Chondrocyte (in vitro differentiated cells): Measurements from ENCODE around the gene PLP2. TPM values are rescaled to one million over a fixed set of nuclear protein-coding genes. Genes with fewer than 3 reads are reported as not detected.

Source experiments
- DNase-seq: peaks from one replicate; pipeline ENCODE4 v3.0.0; 2021; ENCODE audit warnings: mixed read lengths, low spot score
- H3K27ac Mint-ChIP-seq: one replicate; pipeline ENCODE4 v1.8.0; 2021; ENCODE audit warnings: mild to moderate bottlenecking, moderate library complexity, mixed read lengths; ENCODE audit not compliant: unreplicated experiment
- H3K27me3 Mint-ChIP-seq: 2 replicates; pipeline ENCODE4 v1.8.0; 2021; ENCODE audit warnings: low read depth, mixed read lengths
- H3K36me3 Mint-ChIP-seq: 2 replicates; pipeline ENCODE4 v1.8.0; 2021; ENCODE audit warnings: low read depth, mixed read lengths
- H3K4me1 Mint-ChIP-seq: 2 replicates; pipeline ENCODE4 v1.8.0; 2021; ENCODE audit warnings: low read depth, mild to moderate bottlenecking, mixed read lengths
- H3K4me3 Mint-ChIP-seq: one replicate; pipeline ENCODE4 v1.8.0; 2021; ENCODE audit warnings: mild to moderate bottlenecking, moderate library complexity, mixed read lengths; ENCODE audit not compliant: unreplicated experiment
- H3K9me3 Mint-ChIP-seq: 2 replicates; pipeline ENCODE4 v1.8.0; 2021; ENCODE audit warnings: low read depth, mixed read lengths
- CTCF ChIP-seq: fragments of 200-600 bp; sonication (generic); IDR thresholded peaks from 2 replicates; pipeline ENCODE4 v1.5.0; 2021; ENCODE audit warnings: antibody characterized with exemption, mild to moderate bottlenecking, moderate library complexity
- total RNA-seq: library from RNA; stranded (reverse); gene quantifications from 3 replicates; pipeline ENCODE4 v1.2.1, GENCODE V29; 2021

The PLP2 gene
- total RNA-seq, 1 donor from 2014 or later = 187 TPM

GRCh38 chrX:49214416-49214815 is 42.7 kb downstream of the PLP2 start:
- no peak overlapping the region for H3K27ac Mint-ChIP-seq
- no peak for DNase-seq
- H3K4me3 Mint-ChIP-seq = no peak overlapping the region
- H3K4me1 Mint-ChIP-seq = no peaks in the 10 kb centered on the region
- H3K9me3 Mint-ChIP-seq = peaks cover 18% of the 10 kb centered on the region
- no peak for TF ChIP-seq CTCF
- peaks cover 1% of the 10 kb centered on the region for H3K27me3 Mint-ChIP-seq
- H3K36me3 Mint-ChIP-seq = no peaks in the 10 kb centered on the region

- peaks cover 18% of the 10 kb centered on the region for H3K9me3 Mint-ChIP-seq
- H3K4me3 Mint-ChIP-seq = no peak overlapping the region
- peaks cover 3% of the 10 kb centered on the region for H3K27me3 Mint-ChIP-seq
- DNase-seq = no peak
- H3K4me1 Mint-ChIP-seq = no peaks in the 10 kb centered on the region
- TF ChIP-seq CTCF = no peak
- no peak overlapping the region for H3K27ac Mint-ChIP-seq
- no peaks in the 10 kb centered on the region for H3K36me3 Mint-ChIP-seq
These were observed 43.4 kb downstream of the PLP2 start for GRCh38 chrX:49214996-49215526.

GRCh38 chrX:49220100-49220499 is 48.4 kb downstream of the PLP2 start:
- no peak for DNase-seq
- no peak for TF ChIP-seq CTCF
- H3K4me1 Mint-ChIP-seq = no peaks in the 10 kb centered on the region
- no peaks in the 10 kb centered on the region for H3K36me3 Mint-ChIP-seq
- no peak overlapping the region for H3K4me3 Mint-ChIP-seq
- peaks cover 11% of the 10 kb centered on the region for H3K27me3 Mint-ChIP-seq
- H3K9me3 Mint-ChIP-seq = peaks cover 10% of the 10 kb centered on the region
- H3K27ac Mint-ChIP-seq = no peak overlapping the region

- DNase-seq = no peak
- no peak overlapping the region for H3K4me3 Mint-ChIP-seq
- H3K4me1 Mint-ChIP-seq = no peaks in the 10 kb centered on the region
- peaks cover 9% of the 10 kb centered on the region for H3K27me3 Mint-ChIP-seq
- no peak for TF ChIP-seq CTCF
- no peaks in the 10 kb centered on the region for H3K36me3 Mint-ChIP-seq
- H3K9me3 Mint-ChIP-seq = peaks cover 8% of the 10 kb centered on the region
- H3K27ac Mint-ChIP-seq = no peak overlapping the region
These were observed 50.2 kb downstream of the PLP2 start for GRCh38 chrX:49221868-49222267.

Other genes with a start within 250 kb of the PLP2 start
- 47.4 to 49.0 TPM (median 47.5 TPM) in 3 replicates for gene OTUD5, start 214.3 kb upstream of the PLP2 start, total RNA-seq
- 1.4 to 1.7 TPM (median 1.6 TPM) in 3 replicates for gene KCND1, start 200.1 kb upstream of the PLP2 start, total RNA-seq
- 28.8 to 37.5 TPM (median 32.7 TPM) in 3 replicates for gene GRIPAP1, start 169.6 kb upstream of the PLP2 start, total RNA-seq
- 39.3 to 42.5 TPM (median 41.2 TPM) in 3 replicates for gene TFE3, start 128.5 kb upstream of the PLP2 start, total RNA-seq
- 6.9 to 7.7 TPM (median 7.3 TPM) in 3 replicates for gene CCDC120, start 112.9 kb upstream of the PLP2 start, total RNA-seq
- 51.9 to 58.3 TPM (median 53.4 TPM) in 3 replicates for gene PRAF2, start 97.9 kb upstream of the PLP2 start, total RNA-seq
- gene WDR45, start 92.0 kb upstream of the PLP2 start, total RNA-seq = 49.2 to 63.0 TPM (median 49.3 TPM) in 3 replicates
- 16.0 to 17.5 TPM (median 17.2 TPM) in 3 replicates for gene GPKOW, start 48.2 kb upstream of the PLP2 start, total RNA-seq
- gene MAGIX, start 9.1 kb upstream of the PLP2 start, total RNA-seq = 1.6 to 3.5 TPM (median 2.9 TPM) in 3 replicates
- 7.2 to 8.2 TPM (median 7.5 TPM) in 3 replicates for gene PRICKLE3, start 14.5 kb downstream of the PLP2 start, total RNA-seq
- 0.87 to 1.5 TPM (median 1.4 TPM) in 3 replicates for gene SYP, start 28.3 kb downstream of the PLP2 start, total RNA-seq
- gene CACNA1F, start 61.4 kb downstream of the PLP2 start, total RNA-seq = not detected in 3 replicates
- 12.3 to 13.2 TPM (median 12.8 TPM) in 3 replicates for gene CCDC22, start 63.6 kb downstream of the PLP2 start, total RNA-seq
- 0.12 to 0.28 TPM in 2 of 3 replicates, not detected in the other for gene FOXP3, start 92.8 kb downstream of the PLP2 start, total RNA-seq
- 6.6 to 15.0 TPM (median 8.0 TPM) in 3 replicates for gene PPP1R3F, start 97.9 kb downstream of the PLP2 start, total RNA-seq
- not detected in 3 replicates for gene GAGE10, start 131.7 kb downstream of the PLP2 start, total RNA-seq
- gene GAGE12J, start 150.1 kb downstream of the PLP2 start, total RNA-seq = not detected in 3 replicates
- not detected in 3 replicates for gene GAGE13, start 159.7 kb downstream of the PLP2 start, total RNA-seq